Measurements from ENCODE around the gene LRRC28.

DNA sequence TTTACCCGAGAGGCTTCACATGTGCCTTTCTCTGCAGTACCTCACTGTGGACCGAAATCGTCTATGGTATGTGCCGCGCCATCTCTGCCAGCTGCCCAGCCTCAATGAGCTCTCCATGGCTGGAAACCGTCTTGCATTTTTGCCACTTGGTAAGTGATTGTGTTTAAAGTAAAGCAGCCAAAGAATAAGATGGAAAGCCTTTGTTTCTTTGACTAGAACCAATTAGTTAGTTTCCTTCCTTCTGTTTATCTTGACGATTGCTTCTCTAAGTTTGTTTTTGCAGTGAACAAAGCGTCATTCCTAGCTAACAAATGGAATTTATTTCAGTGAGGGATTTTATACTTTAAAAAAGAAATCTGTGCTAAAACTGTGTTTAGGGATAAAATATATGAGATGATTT lies 82.7 kb downstream of the LRRC28 start:
- no peak for TF ChIP-seq POLR2A (IDR thresholded peaks at IDR 0.05)
- TF ChIP-seq, protein P1, sequence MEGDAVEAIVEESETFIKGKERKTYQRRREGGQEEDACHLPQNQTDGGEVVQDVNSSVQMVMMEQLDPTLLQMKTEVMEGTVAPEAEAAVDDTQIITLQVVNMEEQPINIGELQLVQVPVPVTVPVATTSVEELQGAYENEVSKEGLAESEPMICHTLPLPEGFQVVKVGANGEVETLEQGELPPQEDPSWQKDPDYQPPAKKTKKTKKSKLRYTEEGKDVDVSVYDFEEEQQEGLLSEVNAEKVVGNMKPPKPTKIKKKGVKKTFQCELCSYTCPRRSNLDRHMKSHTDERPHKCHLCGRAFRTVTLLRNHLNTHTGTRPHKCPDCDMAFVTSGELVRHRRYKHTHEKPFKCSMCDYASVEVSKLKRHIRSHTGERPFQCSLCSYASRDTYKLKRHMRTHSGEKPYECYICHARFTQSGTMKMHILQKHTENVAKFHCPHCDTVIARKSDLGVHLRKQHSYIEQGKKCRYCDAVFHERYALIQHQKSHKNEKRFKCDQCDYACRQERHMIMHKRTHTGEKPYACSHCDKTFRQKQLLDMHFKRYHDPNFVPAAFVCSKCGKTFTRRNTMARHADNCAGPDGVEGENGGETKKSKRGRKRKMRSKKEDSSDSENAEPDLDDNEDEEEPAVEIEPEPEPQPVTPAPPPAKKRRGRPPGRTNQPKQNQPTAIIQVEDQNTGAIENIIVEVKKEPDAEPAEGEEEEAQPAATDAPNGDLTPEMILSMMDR (IDR thresholded peaks at IDR 0.05), result no peak
